Common myeloid progenitor, CD34-positive (primary cell): ENCODE measurements around the gene MFAP5.

Experiments
- CTCF ChIA-PET: fragments of 350-600 bp; sonication (Branson Sonifier 250); formaldehyde crosslinking; loops from one replicate; lab custom pipeline; 2021; ENCODE audit warnings: antibody characterized with exemption; lab: Charles Lee
- POLR2A ChIA-PET: fragments of 350-600 bp; sonication (Branson Sonifier 250); formaldehyde crosslinking; loops from one replicate; lab custom pipeline; 2021; ENCODE audit warnings: antibody characterized with exemption; lab: Charles Lee
- DNase-seq, 3 donors: peaks; one replicate each; pipeline versions ENCODE4 v3.0.0 to v3.0.0-alpha.2; 2013
- H3K27ac ChIP-seq, 2 experiments: 1 replicate in 1 of 2; 2 replicates in 1 of 2; pipeline ENCODE4 v1.7.0; 2013; ENCODE audit warnings: inconsistent platforms in 2 of 2, low read length in 2 of 2, mild to moderate bottlenecking in 2 of 2, low read depth in 1 of 2, moderate library complexity in 1 of 2; ENCODE audit not compliant: severe bottlenecking in 2 of 2, insufficient read depth in 1 of 2, poor library complexity in 1 of 2
- H3K27me3 ChIP-seq, 5 experiments: replicated peaks in 2 of 5; 1 replicate in 3 of 5; 2 replicates in 2 of 5; pipeline versions ENCODE4 v1.6.1 to v1.7.0; 2013; ENCODE audit warnings: low read length in 4 of 5, mild to moderate bottlenecking in 2 of 5, moderate library complexity in 2 of 5, inconsistent platforms in 1 of 5; ENCODE audit not compliant: insufficient read depth in 5 of 5, control insufficient read depth in 4 of 5
- H3K36me3 ChIP-seq, 4 experiments: 1 replicate in 2 of 4; 2 replicates in 2 of 4; pipeline versions ENCODE4 v1.6.1 to v1.7.0; 2013; ENCODE audit warnings: low read length in 3 of 4, control low read depth in 1 of 4, mild to moderate bottlenecking in 1 of 4; ENCODE audit not compliant: control insufficient read depth in 4 of 4, insufficient read depth in 4 of 4
- H3K4me1 ChIP-seq, 4 experiments: 1 replicate in 3 of 4; 2 replicates in 1 of 4; pipeline versions ENCODE4 v1.6.1 to v1.7.1; 2013; ENCODE audit warnings: low read length in 3 of 4, mild to moderate bottlenecking in 3 of 4, control low read depth in 1 of 4, inconsistent platforms in 1 of 4, moderate library complexity in 1 of 4; ENCODE audit not compliant: control insufficient read depth in 4 of 4, insufficient read depth in 4 of 4; ENCODE audit errors: control extremely low read depth in 1 of 4
- H3K4me3 ChIP-seq, 7 experiments: 1 replicate in 4 of 7; 2 replicates in 3 of 7; pipeline versions ENCODE4 v1.5.1 to v1.7.0; 2013; ENCODE audit warnings: mild to moderate bottlenecking in 7 of 7, low read length in 6 of 7, moderate library complexity in 6 of 7, inconsistent platforms in 2 of 7, low read depth in 2 of 7, control low read depth in 1 of 7; ENCODE audit not compliant: insufficient read depth in 4 of 7, control insufficient read depth in 1 of 7; ENCODE audit errors: extremely low read depth in 1 of 7
- H3K9me3 ChIP-seq, 5 experiments: 1 replicate in 4 of 5; 2 replicates in 1 of 5; pipeline versions ENCODE4 v1.6.1 to v1.7.1; 2013; ENCODE audit warnings: low read length in 4 of 5, mild to moderate bottlenecking in 2 of 5, inconsistent platforms in 1 of 5, low read depth in 1 of 5, moderate library complexity in 1 of 5; ENCODE audit not compliant: control insufficient read depth in 4 of 5, insufficient read depth in 2 of 5; ENCODE audit errors: control extremely low read depth in 1 of 5
- WGBS: methylation state at CpG from one replicate; pipeline ENCODE4 v1.1.5; 2013; ENCODE audit not compliant: insufficient coverage; 5-methylcytosine and 5-hydroxymethylcytosine counted together

Gene MFAP5

GRCh38 chr12:8698132-8698851 is 35.7 kb upstream of the MFAP5 start:
- WGBS, result 0% methylated on average over 54 of the region's 85 CpGs
- CTCF ChIA-PET, result interaction anchor here (0.6 to 1.1 kb wide), 4 partner anchors 10 to 85 kb away, joined by 3 read pairs; no protein-coding TSS in a partner anchor

GRCh38 chr12:8697476-8698131 is 35.0 kb upstream of the MFAP5 start, which contains the start of gene RIMKLB:
TSS of gene RIMKLB (plus strand) at chr12:8697991. CDS start at chr12:8713867, 15,876 bp downstream.
- peak within 1 kb of the TSS; percentile 93 to 96 for H3K27ac ChIP-seq
- 0% methylated on average over 44 of the region's 88 CpGs for WGBS

More at GRCh38 chr12:8698132-8698851, 35.7 kb upstream of the MFAP5 start:
- Histone ChIP-seq H3K4me1 (peaks cover 7 to 40% (median 30%) of the 10 kb centered on the region in 4 experiments), H3K27me3 (no peaks in the 10 kb centered on the region), H3K9me3 (no peaks in the 10 kb centered on the region), H3K36me3 (no peaks in the 10 kb centered on the region), H3K27ac (peak overlapping the region; percentile 91 to 96), H3K4me3 (peak overlapping the region; percentile 76 to 99 (median 88))
- DNase-seq, result peak; percentile 50 to 77 (median 69)
- POLR2A ChIA-PET, result interaction anchor here (0.9 to 1.7 kb wide), 3 partner anchors 10 to 19 kb away, joined by 3 to 8 read pairs (median 3); no protein-coding TSS in a partner anchor

GRCh38 chr12:8697120-8697475 is 34.5 kb upstream of the MFAP5 start:
- Histone ChIP-seq H3K4me3 (peak overlapping the region; percentile 76 to 99 (median 88)), H3K27ac (peak overlapping the region; percentile 93 to 96), H3K27me3 (no peaks in the 10 kb centered on the region), H3K4me1 (peaks cover 14 to 52% (median 41%) of the 10 kb centered on the region in 4 experiments), H3K9me3 (no peaks in the 10 kb centered on the region), H3K36me3 (no peaks in the 10 kb centered on the region)
- peak; percentile 61 to 88 (median 80) for DNase-seq
- POLR2A ChIA-PET, result interaction anchor here (0.9 to 1.1 kb wide), 2 partner anchors 12 to 18 kb away, joined by 3 read pairs; no protein-coding TSS in a partner anchor
- CTCF ChIA-PET, result interaction anchor here (0.7 to 1.3 kb wide), 3 partner anchors 13 to 153 kb away, joined by 3 to 4 read pairs (median 3); no protein-coding TSS in a partner anchor
- WGBS, result 0% methylated on average over 16 of the region's 21 CpGs

More at GRCh38 chr12:8697476-8698131, 35.0 kb upstream of the MFAP5 start, which contains the start of gene RIMKLB:
- POLR2A ChIA-PET, result interaction anchor here (0.9 to 1.7 kb wide), 3 partner anchors 11 to 19 kb away, joined by 3 to 8 read pairs (median 3); no protein-coding TSS in a partner anchor
- CTCF ChIA-PET, result interaction anchor here (0.6 to 1.1 kb wide), 4 partner anchors 10 to 86 kb away, joined by 3 read pairs; no protein-coding TSS in a partner anchor
- peaks cover 9 to 47% (median 36%) of the 10 kb centered on the region in 4 experiments for H3K4me1 ChIP-seq
- peak; percentile 81 to 91 (median 84) for DNase-seq
- H3K36me3 ChIP-seq, result no peaks in the 10 kb centered on the region
- H3K4me3 ChIP-seq, result peak within 1 kb of the TSS; percentile 76 to 99 (median 88)
- H3K9me3 ChIP-seq, result no peaks in the 10 kb centered on the region
- H3K27me3 ChIP-seq, result no peaks in the 10 kb centered on the region

- peak overlapping the region in 6 of 7 experiments; percentile 76 to 93 (median 87) for H3K4me3 ChIP-seq
- H3K9me3 ChIP-seq, result no peaks in the 10 kb centered on the region
- peaks cover 20 to 58% (median 44%) of the 10 kb centered on the region in 4 experiments for H3K4me1 ChIP-seq
- H3K36me3 ChIP-seq, result no peaks in the 10 kb centered on the region
- DNase-seq, result peak in 1 of 3 donors; percentile 18
- ChIA-PET CTCF (interaction anchor here (0.7 to 1.3 kb wide), 3 partner anchors 23 to 152 kb away, joined by 3 to 4 read pairs (median 3); no protein-coding TSS in a partner anchor), POLR2A (interaction anchor here (0.6 kb wide), 1 partner anchor 13 kb away, joined by 4 read pairs; no protein-coding TSS in a partner anchor)
- no peaks in the 10 kb centered on the region for H3K27me3 ChIP-seq
- 34% methylated on average over 4 of the region's 6 CpGs for WGBS
- peak overlapping the region; percentile 93 to 96 for H3K27ac ChIP-seq
Measured at GRCh38 chr12:8696442-8697090, 33.9 kb upstream of the MFAP5 start.

- H3K36me3 ChIP-seq, result no peaks in the 10 kb centered on the region
- no peak overlapping the region for H3K27ac ChIP-seq
- no peaks in the 10 kb centered on the region for H3K9me3 ChIP-seq
- no peaks in the 10 kb centered on the region for H3K27me3 ChIP-seq
- peaks cover 20 to 51% (median 35%) of the 10 kb centered on the region in 4 experiments for H3K4me1 ChIP-seq
- ChIA-PET POLR2A (no interaction called here), CTCF (interaction anchor here (1.2 to 1.5 kb wide), 2 partner anchors 14 to 24 kb away, joined by 3 to 4 read pairs; no protein-coding TSS in a partner anchor)
- DNase-seq, result peak in 2 of 3 donors; percentile 27 to 38
- H3K4me3 ChIP-seq, result peak overlapping the region in 1 of 7 experiments; percentile 7
- whole genome bisulfite sequencing, result no CpG with 5 or more reads among the region's 10 CpGs
Measured at GRCh38 chr12:8695116-8695515, 32.5 kb upstream of the MFAP5 start.

DNA sequence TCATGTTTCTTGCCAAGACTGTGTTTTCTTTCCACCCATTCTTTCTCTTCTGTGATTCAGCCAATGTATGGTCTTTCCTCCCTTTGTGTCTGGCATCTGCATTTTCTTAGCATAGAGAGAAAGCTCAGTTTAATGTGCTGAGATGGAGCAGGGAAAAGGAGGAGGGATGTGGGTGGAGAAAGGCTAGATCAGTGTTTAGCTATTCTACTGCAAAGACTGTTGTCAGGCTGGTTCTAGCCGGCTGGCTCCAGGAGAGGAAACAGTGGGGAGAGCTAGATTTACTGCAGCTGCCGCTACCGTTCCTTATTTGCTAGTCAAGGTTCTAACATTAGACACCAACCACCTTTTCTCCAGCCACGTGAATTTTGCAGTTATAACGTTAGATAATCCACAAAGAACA is 29.9 kb upstream of the MFAP5 start:
- H3K4me1 ChIP-seq, result peaks cover 26 to 47% (median 32%) of the 10 kb centered on the region in 4 experiments
- H3K36me3 ChIP-seq, result no peaks in the 10 kb centered on the region
- peak; percentile 25 to 79 (median 68) for DNase-seq
- no CpG with 5 or more reads among the region's 5 CpGs for WGBS
- POLR2A ChIA-PET, result interaction anchor here (0.5 kb wide), 1 partner anchor 9 kb away, joined by 4 read pairs; no protein-coding TSS in a partner anchor
- H3K4me3 ChIP-seq, result peak overlapping the region in 1 of 7 experiments; percentile 35
- H3K27me3 ChIP-seq, result no peaks in the 10 kb centered on the region
- H3K9me3 ChIP-seq, result no peaks in the 10 kb centered on the region
- H3K27ac ChIP-seq, result peak overlapping the region in 1 of 2 experiments; percentile 58
- CTCF ChIA-PET, result interaction anchor here (0.9 to 1.1 kb wide), 2 partner anchors 10 to 11 kb away, joined by 3 read pairs; no protein-coding TSS in a partner anchor
